ENCODE data around the gene PKP4. TPM values are rescaled to one million over a fixed set of nuclear protein-coding genes. Genes with fewer than 3 reads are reported as not detected.
A peak's percentile ranks its signal among the peaks of the same experiment; 100 is the strongest.

The PKP4 gene
- polyA plus RNA-seq, 1 donor: 26.7 TPM

- no peak for DNase-seq
Measured at GRCh38 chr2:158718851-158719250, 262.1 kb downstream of the PKP4 start.

- no peak for DNase-seq
Measured at GRCh38 chr2:158719403-158719802, 262.7 kb downstream of the PKP4 start.

- no peak for DNase-seq
Measured at GRCh38 chr2:158722266-158723105, 265.7 kb downstream of the PKP4 start.

DNA sequence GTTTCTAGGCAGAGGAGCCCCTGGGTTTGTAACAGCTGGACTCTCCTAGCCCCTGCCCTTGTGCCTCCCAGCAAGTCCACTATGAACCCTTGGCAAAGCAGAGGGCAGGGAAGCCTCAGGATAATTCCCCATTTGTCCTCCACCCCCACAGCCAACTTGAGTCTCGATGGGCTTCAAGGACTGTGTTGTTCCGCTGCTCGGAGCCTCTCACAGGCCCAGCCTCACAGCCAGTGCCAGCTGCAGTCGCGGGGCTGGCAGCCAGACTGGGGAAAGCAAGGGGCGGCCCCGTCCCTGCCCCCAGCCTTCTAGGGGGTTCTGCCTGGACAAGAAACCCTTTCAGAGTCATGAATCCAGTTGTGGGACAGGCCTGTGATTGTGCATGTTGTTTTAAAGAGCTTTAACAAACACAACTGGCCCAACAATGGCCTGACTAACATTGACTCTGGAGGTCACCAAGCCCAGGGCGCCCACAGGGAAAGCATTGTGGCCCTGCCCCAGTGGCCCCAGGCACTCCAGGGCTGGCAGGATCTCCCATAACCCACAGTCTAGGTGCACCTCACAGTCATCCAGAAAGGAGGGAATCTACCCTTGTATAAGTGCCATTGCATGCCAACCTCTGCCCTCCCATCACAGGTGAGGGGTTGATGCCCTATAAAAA is 266.6 kb downstream of the PKP4 start:
- DNase-seq: no peak

- no peak for DNase-seq
Measured at GRCh38 chr2:158723921-158724802, 267.4 kb downstream of the PKP4 start.

DNA sequence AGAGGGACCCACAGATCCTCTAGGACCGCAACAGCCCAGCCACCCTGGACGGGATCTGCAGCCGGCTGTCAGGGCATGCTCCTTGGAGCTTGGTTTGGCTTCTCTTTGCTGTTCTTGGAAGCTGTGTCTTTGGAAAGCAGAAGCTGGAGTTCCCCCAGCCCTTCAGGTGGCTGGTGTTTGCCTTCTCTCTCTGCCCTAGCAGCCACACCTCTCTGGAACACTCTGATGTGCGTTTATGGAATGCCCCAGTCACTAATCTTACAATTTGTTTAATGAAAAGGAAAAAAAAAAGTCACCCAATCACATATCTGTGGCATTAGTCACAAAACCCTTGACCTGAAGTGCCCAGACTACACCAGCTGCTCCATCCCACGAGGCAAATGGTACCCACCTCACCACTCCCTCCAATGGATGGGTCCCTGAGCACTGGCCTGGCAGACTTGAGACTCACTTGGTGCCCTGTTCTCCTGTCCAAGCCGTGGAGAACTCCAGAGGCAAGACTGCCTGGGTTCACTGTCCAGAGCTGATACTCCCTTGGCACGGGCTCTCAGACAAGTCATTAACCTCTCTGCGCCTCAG is 268.1 kb downstream of the PKP4 start:
- no peak for DNase-seq

DNA sequence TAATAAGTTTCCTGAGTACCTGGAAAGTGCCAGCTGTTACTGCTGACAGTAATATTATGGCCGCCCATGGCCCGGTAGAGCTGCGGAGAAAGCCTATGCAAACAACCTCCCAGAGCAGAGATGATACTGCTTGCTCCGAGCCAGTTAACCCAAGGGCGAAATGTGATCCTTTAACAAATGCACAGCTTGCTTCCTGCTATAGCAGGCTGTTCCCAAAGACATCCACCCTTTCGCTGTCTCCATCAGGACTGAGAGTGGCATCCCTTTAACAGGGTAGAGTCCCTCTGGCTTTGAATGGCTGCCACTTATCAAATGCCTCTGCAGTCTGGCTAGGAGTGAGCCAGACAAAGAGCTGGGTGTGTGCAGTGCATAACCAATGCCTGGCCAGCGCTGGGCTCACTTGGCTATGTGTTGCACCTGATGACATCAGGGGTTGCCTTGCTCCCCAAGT is 268.7 kb downstream of the PKP4 start:
- no peak for DNase-seq

- peak; percentile 54 for DNase-seq
Measured at GRCh38 chr2:158726911-158727592, 270.3 kb downstream of the PKP4 start.

- no peak for DNase-seq
Measured at GRCh38 chr2:158728422-158728821, 271.7 kb downstream of the PKP4 start.

DNA sequence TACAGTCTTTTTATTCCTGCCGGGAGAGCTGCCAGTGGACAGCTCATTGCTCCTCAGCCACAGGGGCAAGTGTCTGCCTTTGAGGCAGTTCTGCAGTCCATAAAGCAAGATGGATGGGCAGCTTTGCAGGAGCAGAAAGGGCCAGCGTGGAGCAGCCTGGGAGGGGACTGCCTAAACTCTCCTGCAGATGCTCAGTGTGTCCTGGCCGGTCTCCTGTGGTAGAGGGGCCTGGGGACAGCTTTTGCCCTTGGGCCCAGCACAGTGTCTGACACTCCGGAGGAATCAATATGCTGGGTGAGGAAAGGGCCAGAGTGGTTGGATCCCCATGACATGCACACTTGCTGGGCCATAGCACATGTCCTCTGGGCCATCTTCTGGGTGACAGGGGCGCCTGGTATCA is 272.7 kb downstream of the PKP4 start:
- DNase-seq: no peak

- DNase-seq: no peak
Measured at GRCh38 chr2:158729873-158730620, 273.3 kb downstream of the PKP4 start.

DNA sequence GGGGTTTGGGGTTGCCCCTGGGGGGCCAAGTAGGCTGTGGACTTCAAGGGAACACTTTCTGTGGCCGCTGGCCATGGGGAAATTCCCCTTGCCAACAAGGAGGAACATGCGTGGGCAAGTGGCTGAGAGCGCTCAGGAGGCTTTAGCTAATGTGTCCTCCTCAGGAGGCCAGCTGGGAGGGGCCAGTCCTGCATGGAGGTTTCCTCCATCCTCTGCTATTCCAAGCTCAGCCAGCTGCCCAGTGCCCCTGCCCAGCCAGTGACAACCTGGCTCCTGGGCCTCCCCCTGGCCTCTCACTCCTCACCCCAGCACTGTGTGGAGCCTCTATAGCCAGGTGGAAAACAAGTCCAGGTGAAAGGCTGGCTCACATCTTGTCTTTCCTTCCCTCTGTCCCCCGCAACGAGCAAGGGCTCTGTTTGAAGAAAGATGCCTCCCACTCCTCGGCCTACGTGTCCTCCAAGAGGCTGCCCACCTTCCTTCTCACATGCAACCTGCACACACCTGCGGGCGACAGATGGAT is 273.9 kb downstream of the PKP4 start:
- no peak for DNase-seq

DNA sequence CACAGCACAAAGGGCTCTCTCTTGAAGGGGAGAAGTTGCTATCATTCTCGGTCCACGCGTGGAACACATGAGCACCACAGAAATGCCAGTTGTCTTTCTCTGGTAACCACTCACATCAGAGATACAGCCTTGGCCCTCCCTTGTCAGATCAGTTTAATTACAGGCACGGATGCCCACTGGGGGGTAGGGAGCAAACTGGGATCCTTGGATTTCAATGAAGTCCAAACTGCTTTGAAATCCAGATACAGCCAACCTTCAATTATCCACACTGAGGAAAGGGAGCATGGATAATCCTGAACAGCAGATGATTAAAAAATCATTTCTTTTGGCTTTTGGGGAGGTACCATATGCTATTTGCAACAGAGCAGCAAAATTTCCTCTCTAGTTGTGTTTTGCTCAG is 274.6 kb downstream of the PKP4 start:
- DNase-seq: no peak

Other genes with a start within 250 kb of the PKP4 start
- gene CCDC148, start 199 bp upstream of the PKP4 start, polyA plus RNA-seq (ENCODE audit: insufficient read length): 0.26 TPM

Data from hindlimb muscle (tissue), 1 donor.